ENCODE measurements around the gene ELL2.

ELL2 gene

GRCh38 chr5:95959051-95959887 is 2.4 kb downstream of the ELL2 start:
- H3K36me3 ChIP-seq: peaks cover 0 to 11% (median 6%) of the 10 kb centered on the region in 3 donors
- intact Hi-C loops (cut with DNase I; ENCODE audit: low total_unique reads): loop anchor here (2.0 to 10.0 kb wide), 2 partner anchors 54 to 100 kb away; no protein-coding TSS in a partner anchor
- no peak for TF ChIP-seq CTCF (IDR thresholded peaks at IDR 0.05)
- DNase-seq: no peak
- peak overlapping the region; percentile 97 to 99 for H3K27ac ChIP-seq
- H3K27me3 ChIP-seq: no peaks in the 10 kb centered on the region
- peaks cover 0 to 46% (median 22%) of the 10 kb centered on the region in 4 donors for H3K4me1 ChIP-seq
- H3K4me3 ChIP-seq: peak overlapping the region; percentile 84 to 98
- H3K9me3 ChIP-seq: no peaks in the 10 kb centered on the region

DNA sequence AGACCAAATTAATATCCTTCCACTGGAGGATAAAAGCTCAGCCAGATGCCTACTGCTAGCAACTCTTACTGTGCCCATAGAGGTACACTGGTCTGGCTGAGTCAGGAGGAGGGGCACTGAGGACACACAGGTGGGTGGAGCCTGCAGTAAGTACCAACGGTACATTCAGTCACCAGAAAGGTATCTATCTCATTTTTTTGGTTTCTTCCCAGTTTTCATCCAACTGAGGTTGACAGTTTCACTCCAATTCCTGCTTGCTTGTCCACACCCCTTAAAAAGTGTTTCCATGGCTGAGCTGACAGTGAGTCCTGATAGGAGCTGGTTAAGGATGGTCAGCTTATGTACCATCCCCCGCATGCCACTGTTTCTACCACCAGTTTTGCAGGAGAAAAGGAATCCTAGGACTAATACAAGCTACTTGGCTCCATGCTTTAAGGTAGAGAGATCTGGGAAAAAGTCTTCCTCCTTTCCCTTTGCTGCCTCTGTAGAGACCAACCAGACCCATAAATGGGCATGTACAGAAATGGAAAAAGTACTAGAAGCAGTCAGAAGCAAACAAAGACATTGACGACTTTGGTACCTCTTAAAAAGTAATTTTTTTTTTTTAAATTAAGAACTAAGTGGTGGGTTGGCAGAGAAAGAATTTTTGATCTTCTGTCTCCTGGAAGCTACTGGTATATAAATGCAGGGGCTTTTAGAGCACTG is 3.2 kb downstream of the ELL2 start:
- Histone ChIP-seq H3K4me1 (peaks cover 0 to 54% (median 22%) of the 10 kb centered on the region in 4 donors), H3K36me3 (peaks cover 0 to 11% (median 6%) of the 10 kb centered on the region in 3 donors), H3K4me3 (peak overlapping the region; percentile 84 to 98), H3K9me3 (no peaks in the 10 kb centered on the region), H3K27ac (peak overlapping the region; percentile 97 to 99), H3K27me3 (no peaks in the 10 kb centered on the region)
- peak in 1 of 2 donors; percentile 34 for DNase-seq
- TF ChIP-seq CTCF (IDR thresholded peaks at IDR 0.05): no peak
- intact Hi-C loops (cut with DNase I; ENCODE audit: low total_unique reads): loop anchor here (2.0 to 10.0 kb wide), 2 partner anchors 54 to 100 kb away; no protein-coding TSS in a partner anchor

DNA sequence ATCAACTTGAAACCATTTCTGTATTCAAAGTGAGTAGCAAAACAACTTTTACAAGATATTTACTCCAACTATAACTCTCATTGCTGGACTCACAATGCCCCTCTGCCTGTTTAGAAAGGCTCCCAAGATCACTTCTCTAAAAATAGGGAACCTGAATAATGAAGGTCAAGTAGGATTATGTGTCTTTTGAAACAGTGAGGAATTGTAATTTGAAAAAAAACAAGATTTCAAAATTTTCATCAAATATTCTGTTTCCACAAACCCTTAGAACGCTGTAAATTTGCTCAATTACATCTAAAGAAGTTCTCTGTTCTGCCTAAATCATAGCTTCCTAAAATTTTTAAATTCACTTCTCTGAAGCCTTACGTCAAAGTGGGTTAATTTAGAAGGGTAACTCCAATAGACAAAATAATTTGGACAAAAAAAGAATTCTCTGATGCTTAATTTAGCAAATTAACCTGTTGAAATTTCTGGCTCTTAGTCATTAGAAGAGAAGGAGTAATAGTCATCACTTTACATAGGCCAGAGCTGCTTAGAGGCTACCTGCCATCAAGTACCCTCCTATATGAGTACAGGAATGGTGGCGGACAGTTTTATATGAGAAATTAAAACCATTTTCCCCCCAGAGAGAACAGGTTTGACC is 4.0 kb downstream of the ELL2 start:
- Histone ChIP-seq H3K27ac (peak overlapping the region; percentile 97 to 99), H3K4me3 (peak overlapping the region; percentile 84 to 98), H3K27me3 (no peaks in the 10 kb centered on the region), H3K4me1 (peaks cover 0 to 59% (median 24%) of the 10 kb centered on the region in 4 donors), H3K36me3 (peaks cover 0 to 11% (median 6%) of the 10 kb centered on the region in 3 donors), H3K9me3 (no peaks in the 10 kb centered on the region)
- no peak for DNase-seq
- intact Hi-C loops (cut with DNase I; ENCODE audit: low total_unique reads): loop anchor here (2.0 to 10.0 kb wide), 2 partner anchors 53 to 99 kb away; no protein-coding TSS in a partner anchor
- no peak for TF ChIP-seq CTCF (IDR thresholded peaks at IDR 0.05)

- Histone ChIP-seq H3K36me3 (peaks cover 0 to 11% (median 9%) of the 10 kb centered on the region in 3 donors), H3K9me3 (no peaks in the 10 kb centered on the region), H3K4me1 (peaks cover 0 to 64% (median 24%) of the 10 kb centered on the region in 4 donors), H3K27me3 (no peaks in the 10 kb centered on the region), H3K4me3 (peak overlapping the region; percentile 84 to 98), H3K27ac (peak overlapping the region; percentile 11 to 30)
- no peak for DNase-seq
- no peak for TF ChIP-seq CTCF (IDR thresholded peaks at IDR 0.05)
- intact Hi-C loops (cut with DNase I; ENCODE audit: low total_unique reads): loop anchor here (10.0 kb wide), 1 partner anchor 52 kb away; no protein-coding TSS in a partner anchor
These were observed 4.8 kb downstream of the ELL2 start for GRCh38 chr5:95956900-95957293.

Measured in tibial artery (tissue), 4 donors.